HCT116 (cell line): ENCODE data around the gene SPOP. TPM values are rescaled to one million over a fixed set of nuclear protein-coding genes. Genes with fewer than 3 reads are reported as not detected.

ENCODE experiments used
- ATAC-seq: fragments of 200-7000 bp; cut with Tn5 transposase; 2 replicates; pipeline ENCODE4 v1.9.1; 2020; ENCODE audit warnings: mild to moderate bottlenecking, moderate library complexity
- BruUV-seq: library from RNA; stranded (reverse); fragments of 400-500 nt; replicated peaks from 2 replicates; lab custom pipeline; 2021; lab: Mats Ljungman, UMichigan
- CTCF ChIA-PET: fragments of 300-600 bp; sonication (Branson Sonifier 250); formaldehyde crosslinking; loops from one replicate; lab custom pipeline; 2021; ENCODE audit warnings: antibody characterized with exemption; lab: Charles Lee
- POLR2A ChIA-PET: fragments of 300-600, 350-600 bp; sonication (Branson Sonifier 250); formaldehyde crosslinking; loops from one replicate; lab custom pipeline; 2021; ENCODE audit warnings: antibody characterized with exemption; lab: Charles Lee
- RAD21 ChIA-PET, 2 experiments: fragments of 300-600 bp; sonication (Branson Sonifier 250); formaldehyde crosslinking; loops; one replicate each; lab custom pipeline; 2023; ENCODE audit warnings: low total read pairs in 2 of 2; ENCODE audit not compliant: uncharacterized antibody in 2 of 2, unreplicated experiment in 2 of 2, low non-redundant PET in 1 of 2; lab: Charles Lee
- DNase-seq: peaks from one replicate; pipeline ENCODE4 v3.0.0-alpha.2; 2010; ENCODE audit warnings: low read depth, low spot score
- H2AFZ ChIP-seq: fragments of 200-600 bp; shearing (Covaris generic), sonication (generic); 2 replicates; pipeline ENCODE4 v1.6.1; 2017; ENCODE audit warnings: low read depth, mixed run types, mixed read lengths, antibody characterized with exemption, low read length; ENCODE audit not compliant: poor library complexity, severe bottlenecking
- H3K27ac ChIP-seq: 2 replicates; pipeline ENCODE4 v1.5.1; 2012; ENCODE audit warnings: low read depth, low read length
- H3K27me3 ChIP-seq: fragments of 200-600 bp; sonication (generic); 2 replicates; pipeline ENCODE4 v1.6.1; 2016; ENCODE audit warnings: mixed run types, low read length, mixed read lengths; ENCODE audit not compliant: insufficient read depth
- H3K36me3 ChIP-seq, 2 experiments: fragments of 200-500 bp in 1 of 2; fragments of 200-600 bp in 1 of 2; sonication (Bioruptor generic) in 1 of 2; sonication (generic) in 1 of 2; 2 replicates each; pipeline versions ENCODE4 v1.5.1 to v1.6.1; 2014 to 2016; ENCODE audit warnings: low read length in 2 of 2, inconsistent platforms in 1 of 2, mixed read lengths in 1 of 2, mixed run types in 1 of 2; ENCODE audit not compliant: insufficient read depth in 2 of 2, control insufficient read depth in 1 of 2
- H3K4me1 ChIP-seq, 2 experiments: fragments of 200-600 bp in 1 of 2; sonication (generic) in 1 of 2; 2 replicates each; pipeline versions ENCODE4 v1.5.1 to v1.6.1; 2012 to 2017; ENCODE audit warnings: low read length in 2 of 2, inconsistent platforms in 1 of 2, mild to moderate bottlenecking in 1 of 2, mixed read lengths in 1 of 2, mixed run types in 1 of 2, moderate library complexity in 1 of 2; ENCODE audit not compliant: insufficient read depth in 2 of 2, control insufficient read depth in 1 of 2
- H3K4me2 ChIP-seq: fragments of 200-600 bp; sonication (generic); 2 replicates; pipeline ENCODE4 v1.6.1; 2017; ENCODE audit warnings: mixed run types, low read length, mixed read lengths
- H3K4me3 ChIP-seq, 2 experiments: fragments of 200-600 bp in 1 of 2; sonication (generic) in 1 of 2; replicated peaks in 1 of 2; 2 replicates each; pipeline ENCODE4 v1.5.1; 2011 to 2016; ENCODE audit warnings: low read length in 2 of 2, control low read depth in 1 of 2, low read depth in 1 of 2, mild to moderate bottlenecking in 1 of 2, mixed read lengths in 1 of 2, mixed run types in 1 of 2
- H3K79me2 ChIP-seq: fragments of 200-600 bp; sonication (generic); 2 replicates; pipeline ENCODE4 v1.6.1; 2017; ENCODE audit warnings: mild to moderate bottlenecking, mixed run types, low read length, moderate library complexity, mixed read lengths; ENCODE audit not compliant: insufficient read depth
- H3K9ac ChIP-seq: fragments of 200-600 bp; sonication (generic); 2 replicates; pipeline ENCODE4 v1.6.1; 2016; ENCODE audit warnings: low read length, mixed read lengths
- H3K9me2 ChIP-seq: fragments of 200-600 bp; sonication (generic), shearing (Covaris generic); 2 replicates; pipeline ENCODE4 v1.6.1; 2017; ENCODE audit warnings: mixed run types, mild to moderate bottlenecking, moderate library complexity; ENCODE audit not compliant: insufficient read depth
- H3K9me3 ChIP-seq, 2 experiments: fragments of 200-500 bp in 1 of 2; fragments of 200-600 bp in 1 of 2; sonication (Bioruptor generic) in 1 of 2; sonication (generic) in 1 of 2; 2 replicates each; pipeline ENCODE4 v1.6.1; 2014 to 2017; ENCODE audit warnings: low read length in 2 of 2, mixed read lengths in 2 of 2, inconsistent platforms in 1 of 2, low read depth in 1 of 2, mild to moderate bottlenecking in 1 of 2, mixed run types in 1 of 2, moderate library complexity in 1 of 2; ENCODE audit not compliant: control insufficient read depth in 1 of 2, insufficient read depth in 1 of 2
- H4K20me1 ChIP-seq: fragments of 200-600 bp; sonication (generic), shearing (Covaris generic); 2 replicates; pipeline ENCODE4 v1.6.1; 2017; ENCODE audit warnings: mixed run types, mild to moderate bottlenecking, moderate library complexity; ENCODE audit not compliant: insufficient read depth
- ATF3 ChIP-seq: IDR thresholded peaks from 2 replicates; pipeline ENCODE4 v1.6.1; 2012
- CTCF ChIP-seq, 3 experiments: fragments of 200-600 bp in 1 of 3; sonication (generic) in 1 of 3; IDR thresholded peaks in 2 of 3; conservative IDR thresholded peaks in 1 of 3; 2 replicates each; pipeline ENCODE4 v1.5.1; 2012 to 2017; ENCODE audit warnings: low read depth in 2 of 3, low read length in 2 of 3, antibody characterized with exemption in 1 of 3, borderline replicate concordance in 1 of 3, control low read depth in 1 of 3, mild to moderate bottlenecking in 1 of 3, mixed read lengths in 1 of 3, mixed run types in 1 of 3, moderate library complexity in 1 of 3; ENCODE audit not compliant: insufficient read depth in 1 of 3
- ELF1 ChIP-seq: IDR thresholded peaks from 2 replicates; pipeline ENCODE4 v1.6.1; 2012; ENCODE audit warnings: low read depth, borderline replicate concordance
- FOSL1 ChIP-seq: IDR thresholded peaks from 2 replicates; pipeline ENCODE4 v1.6.1; 2012; ENCODE audit warnings: low read depth
- JUND ChIP-seq: IDR thresholded peaks from 2 replicates; pipeline ENCODE4 v1.6.1; 2012
- POLR2AphosphoS5 ChIP-seq: IDR thresholded peaks from 2 replicates; pipeline ENCODE4 v1.6.1; 2011; ENCODE audit warnings: mild to moderate bottlenecking, low read depth, low read length, moderate library complexity
- SP1 ChIP-seq: IDR thresholded peaks from 2 replicates; pipeline ENCODE4 v1.6.1; 2012; ENCODE audit warnings: low read depth
- SRF ChIP-seq: IDR thresholded peaks from 2 replicates; pipeline ENCODE4 v1.6.1; 2012; ENCODE audit warnings: low read depth
- TCF7L2 ChIP-seq: IDR thresholded peaks from 2 replicates; pipeline ENCODE4 v1.7.0; 2011; ENCODE audit warnings: borderline replicate concordance, inconsistent platforms; ENCODE audit not compliant: insufficient read depth, insufficient read length; ENCODE audit errors: extremely low read depth
- ZBTB33 ChIP-seq: IDR thresholded peaks from 2 replicates; pipeline ENCODE4 v1.6.1; 2011; ENCODE audit warnings: mild to moderate bottlenecking, low read length, moderate library complexity; ENCODE audit not compliant: insufficient replicate concordance; ENCODE audit errors: extremely low read depth
- ZNF274 ChIP-seq: fragments of 200-500 bp; sonication (Bioruptor generic); IDR thresholded peaks from 2 replicates; pipeline ENCODE4 v1.6.1; 2014; ENCODE audit warnings: mild to moderate bottlenecking, low read depth, low read length, inconsistent platforms
- intact Hi-C: fragments of 100-400 bp; cut with micrococcal nuclease; formaldehyde crosslinking; loops from 2 replicates; pipeline ENCODE4 v1.10.0; 2022
- total RNA-seq: library from RNA; stranded (reverse); gene quantifications from one replicate; pipeline ENCODE4 v1.2.1, GENCODE V29; 2021; ENCODE audit not compliant: unreplicated experiment

Gene SPOP
- total RNA-seq, 1 experiment from 2014 or later = 85.1 TPM

- intact Hi-C loops = no loop called here
- Histone ChIP-seq H3K36me3 (peaks cover 22 to 32% of the 10 kb centered on the region in 2 experiments), H3K79me2 (no peaks in the 10 kb centered on the region), H2AFZ (no peak overlapping the region), H4K20me1 (no peaks in the 10 kb centered on the region), H3K9ac (no peak overlapping the region), H3K27me3 (no peaks in the 10 kb centered on the region), H3K4me1 (no peaks in the 10 kb centered on the region), H3K27ac (no peak overlapping the region), H3K9me3 (no peaks in the 10 kb centered on the region), H3K4me3 (no peak overlapping the region), H3K4me2 (no peak overlapping the region), H3K9me2 (no peaks in the 10 kb centered on the region)
- ChIA-PET CTCF (interaction anchor here (1.3 kb wide), 1 partner anchor 27 kb away, joined by 4 read pairs; no protein-coding TSS in a partner anchor), RAD21 (no interaction called here), POLR2A (no interaction called here)
- TF ChIP-seq FOSL1 (no peak), JUND (no peak), SP1 (no peak), ELF1 (no peak), TCF7L2 (no peak), ATF3 (no peak), ZNF274 (no peak), POLR2AphosphoS5 (no peak), CTCF (IDR thresholded peaks at IDR 0.05 in 2 of 3, conservative IDR thresholded peaks at IDR 0.05 in 1 of 3; ENCODE audit: borderline replicate concordance in 1 of 3, insufficient read depth in 1 of 3, low read depth in 2 of 3, low read length in 2 of 3) (no peak), ZBTB33 (no peak), SRF (no peak)
- no peak for ATAC-seq
- DNase-seq = no peak
- no TSS peak for BruUV-seq
Measured at GRCh38 chr17:49597436-49597835, 80.5 kb downstream of the SPOP start.
